Fibroblast of villous mesenchyme (primary cell): Measurements from ENCODE around the gene LIN54. TPM values are rescaled to one million over a fixed set of nuclear protein-coding genes. Genes with fewer than 3 reads are reported as not detected.
"Not testable (repeated sequence)": the region's sequence is repeated elsewhere in the genome, so short reads cannot be mapped to it uniquely, and the experiment has no call there.

Experiments
- DNase-seq: peaks from one replicate; pipeline ENCODE4 v3.0.0-alpha.2; 2010; ENCODE audit warnings: low read depth
- H3K4me3 ChIP-seq: 2 replicates; pipeline ENCODE4 v1.5.1; 2011; ENCODE audit warnings: low read depth, mild to moderate bottlenecking, low read length
- CTCF ChIP-seq: IDR thresholded peaks from 2 replicates; pipeline ENCODE4 v1.5.1; 2012; ENCODE audit warnings: low read depth, mild to moderate bottlenecking, low read length; ENCODE audit not compliant: insufficient read depth
- total RNA-seq: library from RNA; depleted of rRNA; stranded (reverse); fragments of >200 nt; gene quantifications from 2 replicates; pipeline ENCODE4 v1.2.3, GENCODE V29; 2012

LIN54 gene
- total RNA-seq, 1 donor: 16.8 TPM

GRCh38 chr4:83011689-83012199 is 1.1 kb upstream of the LIN54 start:
- TF ChIP-seq CTCF: no peak
- DNase-seq: peak; percentile 54
- peak overlapping the region; percentile 71 for H3K4me3 ChIP-seq

- peak overlapping the region; percentile 86 for H3K4me3 ChIP-seq
- DNase-seq: peak; percentile 61
- no peak for TF ChIP-seq CTCF
Measured at GRCh38 chr4:83010111-83010521, 507 bp downstream of the LIN54 start.

- no peak for TF ChIP-seq CTCF
- H3K4me3 ChIP-seq: peak overlapping the region; percentile 86
- DNase-seq: peak; percentile 53
Measured at GRCh38 chr4:83009529-83009928, 1.1 kb downstream of the LIN54 start.

- not testable (repeated sequence) for H3K4me3 ChIP-seq, DNase-seq
Measured at GRCh38 chr4:83003044-83003791, 7.4 kb downstream of the LIN54 start.

GRCh38 chr4:83002329-83002728 is 8.3 kb downstream of the LIN54 start:
- H3K4me3 ChIP-seq: no peak overlapping the region
- no peak for DNase-seq
- no peak for TF ChIP-seq CTCF

GRCh38 chr4:82998898-82999297 is 11.7 kb downstream of the LIN54 start:
- no peak for TF ChIP-seq CTCF
- no peak overlapping the region for H3K4me3 ChIP-seq
- no peak for DNase-seq

- DNase-seq: no peak
- H3K4me3 ChIP-seq: no peak overlapping the region
- TF ChIP-seq CTCF: no peak
Measured at GRCh38 chr4:82994834-82995233, 15.8 kb downstream of the LIN54 start.
